HG02973 (cell line): ENCODE measurements around the gene CFAP69.

Source experiments
- ATAC-seq: cut with Tn5 transposase; IDR thresholded peaks from one replicate; pipeline ENCODE4 v1.9.1; 2021; ENCODE audit warnings: moderate library complexity; ENCODE audit not compliant: unreplicated experiment

The CFAP69 gene, protein sequence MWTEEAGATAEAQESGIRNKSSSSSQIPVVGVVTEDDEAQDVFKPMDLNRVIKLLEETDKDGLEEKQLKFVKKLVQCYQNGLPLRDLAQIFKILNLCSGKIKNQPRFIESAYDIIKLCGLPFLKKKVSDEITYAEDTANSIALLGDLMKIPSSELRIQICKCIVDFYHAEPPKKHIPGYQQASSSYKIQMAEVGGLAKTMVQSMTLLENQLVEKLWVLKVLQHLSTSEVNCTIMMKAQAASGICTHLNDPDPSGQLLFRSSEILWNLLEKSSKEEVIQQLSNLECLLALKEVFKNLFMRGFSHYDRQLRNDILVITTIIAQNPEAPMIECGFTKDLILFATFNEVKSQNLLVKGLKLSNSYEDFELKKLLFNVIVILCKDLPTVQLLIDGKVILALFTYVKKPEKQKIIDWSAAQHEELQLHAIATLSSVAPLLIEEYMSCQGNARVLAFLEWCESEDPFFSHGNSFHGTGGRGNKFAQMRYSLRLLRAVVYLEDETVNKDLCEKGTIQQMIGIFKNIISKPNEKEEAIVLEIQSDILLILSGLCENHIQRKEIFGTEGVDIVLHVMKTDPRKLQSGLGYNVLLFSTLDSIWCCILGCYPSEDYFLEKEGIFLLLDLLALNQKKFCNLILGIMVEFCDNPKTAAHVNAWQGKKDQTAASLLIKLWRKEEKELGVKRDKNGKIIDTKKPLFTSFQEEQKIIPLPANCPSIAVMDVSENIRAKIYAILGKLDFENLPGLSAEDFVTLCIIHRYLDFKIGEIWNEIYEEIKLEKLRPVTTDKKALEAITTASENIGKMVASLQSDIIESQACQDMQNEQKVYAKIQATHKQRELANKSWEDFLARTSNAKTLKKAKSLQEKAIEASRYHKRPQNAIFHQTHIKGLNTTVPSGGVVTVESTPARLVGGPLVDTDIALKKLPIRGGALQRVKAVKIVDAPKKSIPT

DNA sequence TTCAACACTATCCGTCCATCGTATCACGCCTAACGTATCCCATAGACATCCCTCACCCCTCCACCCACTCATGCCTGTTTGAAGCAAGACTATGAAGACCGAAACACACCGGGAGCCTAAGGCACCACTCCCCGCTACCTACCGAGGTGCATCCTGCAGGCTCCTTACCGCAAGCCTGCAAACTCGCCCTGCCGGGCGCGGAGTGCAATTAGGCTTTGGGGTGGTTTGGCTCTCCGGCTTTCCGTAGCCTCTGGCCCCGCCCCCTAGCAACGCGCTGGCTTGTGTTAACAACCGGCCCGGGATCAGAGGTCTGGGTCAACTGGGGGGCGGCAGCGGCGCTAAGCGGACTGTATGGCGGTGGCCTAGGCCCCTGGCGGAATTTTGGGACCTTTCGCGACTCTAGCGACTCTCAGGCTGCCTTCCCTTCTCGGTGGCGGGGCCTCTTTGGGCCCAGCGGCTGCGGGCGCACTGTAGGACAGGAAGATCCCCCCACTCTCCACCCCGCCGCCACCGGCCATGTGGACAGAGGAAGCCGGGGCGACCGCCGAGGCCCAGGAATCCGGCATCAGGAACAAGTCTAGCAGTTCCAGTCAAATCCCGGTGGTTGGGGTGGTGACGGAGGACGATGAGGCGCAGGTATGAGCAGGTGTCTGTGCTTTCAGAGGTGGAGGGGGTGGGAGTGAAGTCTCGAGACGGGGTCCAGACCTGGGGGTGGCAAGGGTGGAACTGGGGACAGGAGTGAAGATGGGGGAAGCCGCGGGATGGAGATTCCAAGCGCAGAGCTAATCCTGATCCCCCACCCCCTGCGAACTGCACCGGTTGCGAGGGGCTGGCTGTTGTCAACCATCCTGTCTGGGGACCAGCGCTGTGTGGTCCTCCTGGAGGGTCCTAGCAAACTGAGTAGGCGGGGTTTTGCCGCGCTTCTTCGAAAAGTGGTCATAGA is at the start of gene CFAP69:
CFAP69 (plus strand) TSS at position 266 of the 943 bp plus-strand sequence; CDS start at position 517, 251 bp downstream.
- peak; percentile 88 for ATAC-seq

DNA sequence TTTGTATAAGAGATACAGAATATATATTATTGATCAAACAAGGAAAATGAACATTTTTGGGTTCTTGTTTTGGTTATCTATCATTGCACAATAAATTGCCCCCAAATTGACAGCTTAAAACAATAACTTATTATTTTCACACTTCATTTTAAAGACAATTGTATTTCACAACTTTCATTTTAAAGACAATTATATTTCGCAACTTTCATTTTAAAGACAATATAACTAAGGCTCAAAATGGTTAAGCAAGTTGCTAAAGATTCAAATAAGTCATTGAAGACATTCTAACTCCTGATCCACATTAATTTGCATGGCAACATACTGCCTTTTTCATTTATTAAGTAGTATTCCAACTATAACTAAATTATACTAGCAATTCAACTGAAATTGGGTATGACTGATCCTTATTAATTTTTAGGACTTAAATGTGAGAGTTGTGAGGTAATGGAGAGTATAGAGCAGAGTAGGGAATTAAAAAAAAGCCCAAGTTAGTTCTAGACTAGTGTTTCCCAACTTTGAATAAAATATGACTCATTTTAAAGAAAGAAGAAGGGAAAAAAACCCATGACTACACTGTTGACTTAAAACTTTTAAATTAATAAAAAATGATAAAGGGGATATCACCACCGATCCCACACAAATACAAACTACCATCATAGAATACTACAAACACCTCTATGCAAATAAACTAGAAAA is 43.3 kb upstream of the CFAP69 start:
- no peak for ATAC-seq

DNA sequence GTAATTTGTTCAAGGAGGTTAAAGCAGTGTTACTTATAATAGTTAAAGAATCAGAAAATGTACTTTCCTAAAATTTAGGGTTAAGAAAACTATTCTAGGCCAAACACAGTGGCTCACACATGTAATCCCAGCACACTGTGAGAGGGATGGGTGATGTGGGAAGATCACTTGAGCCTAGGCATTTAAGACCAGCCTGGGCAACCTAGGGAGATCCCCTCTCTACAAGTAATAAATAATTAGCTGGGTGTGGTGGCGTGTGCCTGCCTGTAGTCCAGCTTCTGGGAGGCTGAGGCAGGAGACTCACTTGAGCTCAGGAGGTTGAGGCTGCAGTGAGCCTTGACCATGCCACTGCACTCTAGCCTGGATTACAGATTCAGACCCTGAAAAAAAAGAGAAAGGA is 37.0 kb upstream of the CFAP69 start:
- ATAC-seq, result no peak

- ATAC-seq, result no peak
Observed at GRCh38 chr7:90209776-90210175, 35.2 kb upstream of the CFAP69 start.

- no peak for ATAC-seq
Observed at GRCh38 chr7:90210475-90210874, 34.5 kb upstream of the CFAP69 start.

GRCh38 chr7:90210981-90211380 is 34.0 kb upstream of the CFAP69 start:
- ATAC-seq, result no peak

DNA sequence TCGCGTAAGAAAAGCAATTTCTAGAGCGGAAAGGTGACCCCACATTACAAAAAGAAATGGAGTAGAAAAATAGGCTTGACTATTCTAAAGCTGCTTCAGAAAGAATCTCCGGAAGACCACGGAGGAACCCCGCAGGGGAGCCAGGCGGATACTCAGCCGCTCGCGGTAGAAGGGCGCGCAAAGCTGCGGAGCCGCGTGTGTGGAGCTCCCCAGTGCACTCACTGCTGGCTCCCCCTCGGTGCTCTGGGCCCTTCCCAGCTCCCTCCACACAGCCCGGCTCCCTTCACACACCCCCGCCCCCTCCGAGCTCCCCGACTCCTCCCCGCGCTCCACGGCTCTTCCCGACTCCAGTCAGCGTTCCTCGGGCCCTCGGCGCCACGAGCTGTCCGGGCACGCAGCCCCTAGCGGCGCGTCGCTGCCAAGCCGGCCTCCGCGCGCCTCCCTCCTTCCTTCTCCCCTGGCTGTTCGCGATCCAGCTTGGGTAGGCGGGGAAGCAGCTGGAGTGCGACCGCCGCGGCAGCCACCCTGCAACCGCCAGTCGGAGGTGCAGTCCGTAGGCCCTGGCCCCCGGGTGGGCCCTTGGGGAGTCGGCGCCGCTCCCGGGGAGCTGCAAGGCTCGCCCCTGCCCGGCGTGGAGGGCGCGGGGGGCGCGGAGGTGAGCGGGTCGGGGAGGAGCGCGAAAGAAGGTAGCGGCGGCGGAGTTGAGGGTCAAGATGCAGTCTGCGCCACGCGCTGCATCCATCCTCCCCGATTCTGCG is 33.4 kb upstream of the CFAP69 start, which contains the start of gene STEAP2:
STEAP2 (plus strand) TSS at position 350 of the 758 bp plus-strand sequence. CDS start 13,343 bp downstream, outside the sequence.
- ATAC-seq, result peak; percentile 95

- no peak for ATAC-seq
Observed at GRCh38 chr7:90212149-90212495, 32.9 kb upstream of the CFAP69 start.

- no peak for ATAC-seq
Observed at GRCh38 chr7:90213521-90213920, 31.5 kb upstream of the CFAP69 start.

DNA sequence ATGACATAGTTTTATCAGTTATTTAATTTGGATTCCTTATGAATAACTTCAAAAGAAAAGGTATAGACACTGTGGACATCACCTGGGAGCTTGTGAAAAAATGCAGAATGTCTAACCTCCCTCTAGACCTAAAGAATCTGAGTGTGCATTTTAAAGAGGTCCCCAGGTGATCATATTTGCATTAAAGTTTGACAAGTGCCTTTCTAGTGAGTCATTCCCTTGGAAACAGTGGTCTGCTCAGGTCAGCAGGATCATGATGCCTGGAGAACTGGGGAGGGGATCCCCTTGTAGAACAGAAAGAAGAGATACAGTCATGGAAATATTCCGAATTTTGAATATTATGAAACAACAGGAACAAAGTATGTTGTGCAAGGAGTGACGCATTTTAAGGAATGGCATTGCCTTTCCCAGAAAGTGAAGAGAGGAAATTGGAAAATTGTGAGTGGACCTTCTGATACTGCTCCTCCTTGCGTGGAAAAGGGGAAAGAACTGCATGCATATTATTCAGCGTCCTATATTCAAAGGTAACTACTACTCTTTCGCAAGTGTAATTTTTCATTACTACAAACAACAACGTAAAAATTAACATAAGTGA is 28.8 kb upstream of the CFAP69 start:
- no peak for ATAC-seq

DNA sequence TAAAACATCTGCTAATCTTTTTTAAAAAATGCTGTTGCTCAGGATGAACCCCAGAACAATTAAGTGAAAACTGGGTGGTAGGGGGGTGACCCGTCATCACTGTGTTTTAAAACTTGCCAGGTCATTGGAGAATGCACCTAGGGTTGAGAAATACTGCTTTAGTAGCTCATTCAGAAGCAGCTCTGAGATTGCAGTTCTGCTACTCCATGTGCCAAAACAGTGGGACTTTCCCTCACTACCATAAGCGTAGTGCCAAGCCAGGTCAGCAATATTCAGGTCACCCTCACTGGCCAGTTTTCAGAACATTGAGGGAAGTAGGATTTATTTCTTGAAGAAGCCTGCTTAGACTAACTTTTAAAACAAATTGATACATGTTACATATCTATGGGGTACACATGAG is 28.2 kb upstream of the CFAP69 start:
- no peak for ATAC-seq

DNA sequence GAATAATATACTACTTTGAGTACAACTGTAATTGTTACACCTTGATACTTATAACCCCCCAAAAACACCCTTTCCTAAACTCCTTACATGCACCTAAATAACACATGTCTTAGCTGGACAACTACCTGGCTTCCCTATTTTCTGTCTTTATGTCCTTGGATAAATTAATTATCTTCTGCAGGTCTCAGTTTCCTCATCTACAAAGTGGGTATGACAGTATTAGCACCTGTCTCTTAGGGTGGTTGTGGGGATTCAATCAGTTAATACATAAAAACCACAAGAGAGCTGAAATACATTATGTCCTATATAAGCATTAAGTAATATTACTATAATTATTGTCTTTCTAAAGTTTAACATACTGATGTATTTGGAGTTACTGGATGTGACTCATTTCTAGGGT is 22.6 kb upstream of the CFAP69 start:
- no peak for ATAC-seq

GRCh38 chr7:90222811-90223725 is 21.9 kb upstream of the CFAP69 start:
- no peak for ATAC-seq

GRCh38 chr7:90224195-90224594 is 20.8 kb upstream of the CFAP69 start:
- ATAC-seq, result no peak

DNA sequence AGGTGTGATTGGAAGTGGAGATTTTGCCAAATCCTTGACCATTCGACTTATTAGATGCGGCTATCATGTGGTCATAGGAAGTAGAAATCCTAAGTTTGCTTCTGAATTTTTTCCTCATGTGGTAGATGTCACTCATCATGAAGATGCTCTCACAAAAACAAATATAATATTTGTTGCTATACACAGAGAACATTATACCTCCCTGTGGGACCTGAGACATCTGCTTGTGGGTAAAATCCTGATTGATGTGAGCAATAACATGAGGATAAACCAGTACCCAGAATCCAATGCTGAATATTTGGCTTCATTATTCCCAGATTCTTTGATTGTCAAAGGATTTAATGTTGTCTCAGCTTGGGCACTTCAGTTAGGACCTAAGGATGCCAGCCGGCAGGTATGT is 19.8 kb upstream of the CFAP69 start:
- no peak for ATAC-seq

DNA sequence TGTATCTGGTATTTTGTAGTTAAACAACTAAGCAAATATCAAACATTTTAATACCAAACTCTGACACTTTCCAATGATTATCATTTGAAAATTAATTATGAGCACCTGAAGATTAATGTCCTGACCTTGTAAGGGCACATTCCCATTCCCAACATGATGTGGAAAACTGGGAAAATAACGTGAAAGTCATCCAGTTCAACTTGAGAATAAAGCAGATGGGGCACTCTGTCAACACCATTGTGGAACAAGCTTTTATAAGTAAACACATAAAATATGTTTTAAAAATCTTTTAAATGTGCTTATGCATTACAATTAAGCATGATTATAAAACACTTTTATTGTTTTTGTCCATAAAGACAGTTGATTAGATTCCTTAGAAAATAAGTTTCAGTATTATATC is 19.4 kb upstream of the CFAP69 start:
- no peak for ATAC-seq

GRCh38 chr7:90227259-90227658 is 17.7 kb upstream of the CFAP69 start:
- no peak for ATAC-seq

GRCh38 chr7:90229682-90230081 is 15.3 kb upstream of the CFAP69 start:
- ATAC-seq, result no peak
